SU-DHL-6 (cell line): ENCODE results near the gene ITGA11.

Experiments
- EZH2phosphoT487 ChIP-seq: fragments of 200-600 bp; sonication (generic), shearing (Covaris generic); conservative IDR thresholded peaks from 2 replicates; pipeline ENCODE4 v1.6.1; 2018; ENCODE audit warnings: mild to moderate bottlenecking, antibody characterized with exemption, low read length, moderate library complexity, mixed read lengths
- TF ChIP-seq, protein P1 (sequence below): fragments of 200-600 bp; sonication (generic); IDR thresholded peaks from one replicate; pipeline ENCODE4 v1.5.1; 2017; ENCODE audit warnings: antibody characterized with exemption, mild to moderate bottlenecking, low read length, moderate library complexity; ENCODE audit not compliant: insufficient read depth, poor library complexity, severe bottlenecking

DNA sequence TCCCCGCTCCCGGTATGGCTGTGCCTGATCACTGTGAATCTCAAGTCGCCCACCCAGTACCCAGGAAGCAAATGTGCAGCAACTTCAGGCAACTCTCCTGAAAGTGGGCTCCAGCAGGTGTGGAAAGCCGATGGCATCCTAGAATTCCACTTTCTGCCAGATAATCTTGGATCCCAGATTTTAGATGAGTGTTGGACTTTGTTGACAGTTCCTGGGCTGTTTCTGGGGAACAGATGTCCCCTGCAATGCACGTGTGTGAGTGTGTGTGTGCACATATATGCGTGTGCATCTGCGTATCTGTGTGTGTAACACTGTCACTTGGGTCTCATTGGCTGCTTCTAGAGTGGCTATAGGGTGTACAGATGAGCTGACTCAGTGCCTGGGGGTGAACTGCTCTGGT, 95.4 kb downstream of the ITGA11 start:
- TF ChIP-seq, protein P1, sequence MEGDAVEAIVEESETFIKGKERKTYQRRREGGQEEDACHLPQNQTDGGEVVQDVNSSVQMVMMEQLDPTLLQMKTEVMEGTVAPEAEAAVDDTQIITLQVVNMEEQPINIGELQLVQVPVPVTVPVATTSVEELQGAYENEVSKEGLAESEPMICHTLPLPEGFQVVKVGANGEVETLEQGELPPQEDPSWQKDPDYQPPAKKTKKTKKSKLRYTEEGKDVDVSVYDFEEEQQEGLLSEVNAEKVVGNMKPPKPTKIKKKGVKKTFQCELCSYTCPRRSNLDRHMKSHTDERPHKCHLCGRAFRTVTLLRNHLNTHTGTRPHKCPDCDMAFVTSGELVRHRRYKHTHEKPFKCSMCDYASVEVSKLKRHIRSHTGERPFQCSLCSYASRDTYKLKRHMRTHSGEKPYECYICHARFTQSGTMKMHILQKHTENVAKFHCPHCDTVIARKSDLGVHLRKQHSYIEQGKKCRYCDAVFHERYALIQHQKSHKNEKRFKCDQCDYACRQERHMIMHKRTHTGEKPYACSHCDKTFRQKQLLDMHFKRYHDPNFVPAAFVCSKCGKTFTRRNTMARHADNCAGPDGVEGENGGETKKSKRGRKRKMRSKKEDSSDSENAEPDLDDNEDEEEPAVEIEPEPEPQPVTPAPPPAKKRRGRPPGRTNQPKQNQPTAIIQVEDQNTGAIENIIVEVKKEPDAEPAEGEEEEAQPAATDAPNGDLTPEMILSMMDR: no peak
- TF ChIP-seq EZH2phosphoT487: no peak
